ENCODE results near the gene COG7.

COG7 gene

DNA sequence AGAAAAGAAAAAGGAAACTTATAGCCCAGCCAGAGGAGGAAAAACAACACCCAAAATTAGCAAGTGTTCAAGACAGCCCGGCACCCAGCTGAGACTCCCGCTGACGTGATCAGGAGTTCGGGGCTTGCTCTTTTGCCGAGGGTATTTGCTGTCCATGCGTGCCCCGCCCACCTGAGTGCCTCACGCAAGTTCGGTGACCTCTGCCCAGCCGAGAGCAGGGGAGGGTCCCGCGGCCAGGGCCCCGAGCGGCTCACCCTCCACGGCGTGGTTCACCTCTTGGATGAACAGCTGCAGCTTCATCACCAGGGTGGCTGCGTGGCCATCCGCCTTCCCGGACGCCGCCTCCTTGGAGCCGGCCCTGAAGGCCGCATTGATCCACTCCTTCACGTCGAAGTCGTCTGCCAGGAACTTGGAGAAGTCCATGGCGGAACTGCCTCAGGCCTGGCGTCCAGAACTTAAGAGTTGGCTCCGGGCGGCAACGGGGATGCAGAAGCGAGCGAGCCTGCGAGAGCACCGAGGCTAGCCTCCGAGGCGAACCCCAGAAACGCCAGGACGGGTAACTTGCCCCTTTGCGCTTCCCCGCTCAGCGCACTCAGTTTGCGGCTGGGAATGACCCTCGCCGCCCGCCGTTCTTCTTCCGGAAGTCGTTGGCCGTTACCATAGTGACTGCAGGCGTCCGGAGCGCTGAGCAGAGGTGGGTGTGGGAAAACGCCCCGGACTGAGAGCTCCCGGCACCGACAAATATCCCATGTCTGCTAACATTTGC, at the start of gene COG7:
Gene COG7 (minus strand): TSS at position 618 of the 766 bp plus-strand sequence. CDS start 195 bp downstream, at position 423.
- Histone ChIP-seq H3K36me3 (replicated peaks) (peaks cover 3% of the 10 kb centered on the region), H3K27ac (peak within 1 kb of the TSS; percentile 72), H3K27me3 (replicated peaks) (no peaks in the 10 kb centered on the region), H3K4me3 (ENCODE audit: low read depth, low read length) (peak within 1 kb of the TSS; percentile 96)
- DNase-seq = peak; percentile 92
- TF ChIP-seq, protein P1, sequence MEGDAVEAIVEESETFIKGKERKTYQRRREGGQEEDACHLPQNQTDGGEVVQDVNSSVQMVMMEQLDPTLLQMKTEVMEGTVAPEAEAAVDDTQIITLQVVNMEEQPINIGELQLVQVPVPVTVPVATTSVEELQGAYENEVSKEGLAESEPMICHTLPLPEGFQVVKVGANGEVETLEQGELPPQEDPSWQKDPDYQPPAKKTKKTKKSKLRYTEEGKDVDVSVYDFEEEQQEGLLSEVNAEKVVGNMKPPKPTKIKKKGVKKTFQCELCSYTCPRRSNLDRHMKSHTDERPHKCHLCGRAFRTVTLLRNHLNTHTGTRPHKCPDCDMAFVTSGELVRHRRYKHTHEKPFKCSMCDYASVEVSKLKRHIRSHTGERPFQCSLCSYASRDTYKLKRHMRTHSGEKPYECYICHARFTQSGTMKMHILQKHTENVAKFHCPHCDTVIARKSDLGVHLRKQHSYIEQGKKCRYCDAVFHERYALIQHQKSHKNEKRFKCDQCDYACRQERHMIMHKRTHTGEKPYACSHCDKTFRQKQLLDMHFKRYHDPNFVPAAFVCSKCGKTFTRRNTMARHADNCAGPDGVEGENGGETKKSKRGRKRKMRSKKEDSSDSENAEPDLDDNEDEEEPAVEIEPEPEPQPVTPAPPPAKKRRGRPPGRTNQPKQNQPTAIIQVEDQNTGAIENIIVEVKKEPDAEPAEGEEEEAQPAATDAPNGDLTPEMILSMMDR (IDR thresholded peaks at IDR 0.05; ENCODE audit: low read depth, low read length, missing control alignments) = no peak
- in situ Hi-C loops (cut with HindIII; ENCODE audit: low pct_ligation_motif_present, low sequenced_read_pairs) = no loop called here

DNA sequence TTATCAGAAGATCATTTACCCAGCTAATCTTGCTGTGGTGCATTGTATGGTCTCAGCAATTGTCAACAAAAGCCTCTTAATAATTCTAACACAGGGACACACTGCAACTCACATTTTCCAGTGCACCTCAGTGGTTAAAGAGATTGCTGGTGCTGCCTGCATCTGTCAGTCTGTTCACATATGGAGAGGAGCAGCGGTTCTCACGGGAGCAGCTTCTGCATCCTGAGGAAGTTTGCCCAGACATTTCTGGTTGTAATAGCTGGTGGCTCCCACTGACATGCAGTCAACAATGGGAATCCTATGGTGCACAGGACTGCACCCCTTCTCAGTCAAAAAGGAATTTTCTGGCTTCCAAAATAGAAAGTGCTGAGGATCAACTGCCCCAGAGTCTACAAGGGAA, 49.5 kb upstream of the COG7 start:
- TF ChIP-seq, protein P1 (IDR thresholded peaks at IDR 0.05; ENCODE audit: low read depth, low read length, missing control alignments) = no peak
- no peaks in the 10 kb centered on the region for H3K27me3 ChIP-seq (replicated peaks)
- no peaks in the 10 kb centered on the region for H3K36me3 ChIP-seq (replicated peaks)
- H3K27ac ChIP-seq = no peak overlapping the region
- DNase-seq = no peak
- H3K4me3 ChIP-seq (ENCODE audit: low read depth, low read length) = no peak overlapping the region
- in situ Hi-C loops (cut with HindIII; ENCODE audit: low pct_ligation_motif_present, low sequenced_read_pairs) = no loop called here

DNA sequence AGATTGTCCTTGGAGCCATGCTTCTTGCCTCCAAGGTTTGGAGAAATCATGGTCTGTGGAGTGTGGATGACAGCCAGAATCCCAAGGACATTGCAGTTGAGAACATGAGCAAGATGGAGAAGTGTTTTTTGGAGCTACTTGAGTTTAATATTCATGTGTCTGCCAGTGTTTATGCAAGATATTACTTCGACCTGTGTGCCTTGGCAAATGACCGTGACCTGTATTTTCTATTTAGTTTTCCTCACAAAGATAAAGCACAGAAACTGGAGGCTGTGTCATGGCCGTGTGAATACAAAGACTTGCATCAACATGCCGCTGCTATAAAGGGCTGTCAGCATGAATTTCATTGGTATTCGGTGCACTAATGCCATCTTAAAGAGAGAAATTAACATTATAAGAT, 48.3 kb upstream of the COG7 start:
- Histone ChIP-seq H3K4me3 (ENCODE audit: low read depth, low read length) (no peak overlapping the region), H3K27me3 (replicated peaks) (no peaks in the 10 kb centered on the region), H3K27ac (no peak overlapping the region), H3K36me3 (replicated peaks) (no peaks in the 10 kb centered on the region)
- no peak for DNase-seq
- in situ Hi-C loops (cut with HindIII; ENCODE audit: low pct_ligation_motif_present, low sequenced_read_pairs) = no loop called here
- TF ChIP-seq, protein P1 (IDR thresholded peaks at IDR 0.05; ENCODE audit: low read depth, low read length, missing control alignments) = no peak

DNA sequence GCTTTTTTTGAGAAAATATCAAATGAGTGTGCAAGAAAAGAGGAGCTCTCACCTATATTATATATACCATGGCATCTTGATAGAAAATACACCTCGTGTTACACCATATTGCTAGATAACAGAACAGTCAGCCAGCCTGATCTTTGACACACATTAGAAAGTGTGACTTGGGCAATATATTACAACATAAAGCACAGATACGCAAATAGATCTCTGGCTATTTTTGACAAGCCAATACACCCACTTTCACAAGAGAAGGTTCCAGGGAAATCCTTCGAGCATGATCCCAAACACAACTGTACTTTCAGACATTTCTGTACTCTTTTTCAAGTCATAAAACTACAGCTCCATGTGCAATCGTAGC, 47.9 kb upstream of the COG7 start:
- no peak overlapping the region for H3K4me3 ChIP-seq (ENCODE audit: low read depth, low read length)
- in situ Hi-C loops (cut with HindIII; ENCODE audit: low pct_ligation_motif_present, low sequenced_read_pairs) = no loop called here
- DNase-seq = no peak
- no peak overlapping the region for H3K27ac ChIP-seq
- H3K36me3 ChIP-seq (replicated peaks) = no peaks in the 10 kb centered on the region
- no peaks in the 10 kb centered on the region for H3K27me3 ChIP-seq (replicated peaks)
- TF ChIP-seq, protein P1 (IDR thresholded peaks at IDR 0.05; ENCODE audit: low read depth, low read length, missing control alignments) = no peak

DNA sequence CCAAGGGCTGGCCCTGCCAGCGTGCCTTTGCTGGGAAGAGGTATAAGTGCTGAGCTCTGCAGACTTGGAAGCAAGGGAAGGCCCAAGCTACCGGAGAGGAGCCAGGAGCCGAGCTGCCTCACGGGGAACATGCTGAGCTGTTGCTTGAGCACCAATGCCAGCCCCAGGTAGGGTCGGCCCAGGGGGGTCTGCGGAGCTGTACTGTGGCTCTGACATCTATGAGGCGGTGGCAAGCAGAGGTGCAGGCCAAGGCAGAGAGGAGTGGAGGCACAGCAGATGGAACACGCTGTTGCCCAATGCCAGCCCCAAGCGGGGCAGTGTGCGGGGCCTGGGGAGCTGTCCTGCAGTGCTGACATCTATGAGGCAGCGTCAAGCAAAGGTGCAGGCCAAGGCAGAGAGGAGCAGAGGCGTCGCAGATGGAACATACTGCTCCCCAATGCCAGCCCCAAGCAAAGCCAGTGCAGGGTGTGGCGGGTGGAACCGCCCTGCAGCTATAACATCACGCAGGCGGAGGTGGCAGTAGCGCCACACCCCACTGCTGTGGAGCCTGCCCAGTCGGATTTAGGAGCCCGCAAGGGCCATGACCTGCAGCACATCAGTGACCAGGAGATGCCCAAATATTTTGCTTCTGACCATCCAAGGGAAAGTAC, 47.3 kb upstream of the COG7 start:
- H3K27ac ChIP-seq = no peak overlapping the region
- TF ChIP-seq, protein P1 (IDR thresholded peaks at IDR 0.05; ENCODE audit: low read depth, low read length, missing control alignments) = no peak
- no peak for DNase-seq
- in situ Hi-C loops (cut with HindIII; ENCODE audit: low pct_ligation_motif_present, low sequenced_read_pairs) = no loop called here
- no peak overlapping the region for H3K4me3 ChIP-seq (ENCODE audit: low read depth, low read length)
- H3K27me3 ChIP-seq (replicated peaks) = no peaks in the 10 kb centered on the region
- no peaks in the 10 kb centered on the region for H3K36me3 ChIP-seq (replicated peaks)

Measured in brain microvascular endothelial cell (primary cell).